Pons (tissue), 1 donor: ENCODE data around the gene CTSE.

Experiments
- DNase-seq: peaks from one replicate; pipeline ENCODE4 v3.0.0-alpha.2; 2016; ENCODE audit warnings: low spot score

Gene CTSE

GRCh38 chr1:205991237-205991636 lies 32.5 kb downstream of the CTSE start:
- DNase-seq: no peak

DNA sequence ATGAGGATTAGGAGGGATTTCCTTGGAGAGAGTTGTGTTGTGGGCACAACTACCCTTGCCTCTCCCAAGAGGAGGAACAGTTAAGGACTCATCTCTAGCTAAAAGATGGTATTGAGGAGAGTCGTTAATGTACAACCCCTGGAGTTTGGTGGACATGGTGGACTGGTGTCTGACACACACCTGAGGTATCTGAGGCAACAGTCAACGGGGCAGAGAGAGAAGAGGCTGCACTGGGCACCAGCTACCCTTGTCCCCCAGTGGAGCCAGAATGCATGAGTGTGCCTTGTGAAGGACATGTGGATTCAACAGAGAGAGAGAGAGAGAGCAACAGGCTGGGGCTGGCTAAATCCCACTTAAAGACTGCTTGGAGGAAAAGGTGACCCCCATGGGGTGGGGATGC lies 33.5 kb downstream of the CTSE start:
- no peak for DNase-seq

DNA sequence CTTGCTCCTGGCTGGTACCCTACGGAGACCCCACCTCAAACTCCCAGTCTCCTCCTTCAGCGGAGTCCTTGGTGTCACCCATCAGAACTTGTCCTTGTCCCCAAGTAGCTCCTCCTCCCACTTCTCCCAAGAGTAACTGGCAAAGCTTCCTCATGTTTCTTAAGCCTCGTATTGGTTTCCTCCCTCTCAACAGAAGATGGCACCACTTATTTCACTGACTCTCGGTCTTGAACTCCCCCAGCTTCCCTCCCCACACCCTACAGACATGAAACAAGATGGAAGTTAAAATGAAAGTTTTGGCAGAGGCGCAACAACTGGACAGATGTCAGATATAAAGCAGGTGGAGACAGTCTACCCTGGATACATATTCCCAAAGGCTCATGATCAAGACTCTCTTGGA lies 33.9 kb downstream of the CTSE start:
- DNase-seq: no peak

- DNase-seq: no peak
These were observed 35.1 kb downstream of the CTSE start for GRCh38 chr1:205988585-205988995.

DNA sequence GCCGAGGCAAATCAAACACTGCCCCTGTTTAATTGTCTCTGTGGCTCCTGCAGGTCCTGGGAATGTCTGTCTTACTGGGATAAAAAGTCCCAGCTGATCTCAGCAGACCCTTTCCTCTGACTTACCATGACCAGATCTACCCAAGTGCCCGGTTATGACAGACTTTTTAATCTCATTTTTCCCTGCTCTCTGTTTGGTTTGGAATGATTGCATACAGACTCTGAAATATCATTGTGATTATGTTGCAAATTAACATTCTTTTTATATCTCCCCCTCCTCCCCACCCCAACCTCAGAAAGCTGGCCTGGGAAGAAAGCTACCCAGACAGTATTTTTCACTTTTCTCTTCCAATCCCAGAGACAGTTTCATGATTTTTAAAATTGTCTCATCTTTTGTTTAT lies 36.8 kb downstream of the CTSE start:
- no peak for DNase-seq

GRCh38 chr1:205986292-205986691 lies 37.4 kb downstream of the CTSE start:
- no peak for DNase-seq

DNA sequence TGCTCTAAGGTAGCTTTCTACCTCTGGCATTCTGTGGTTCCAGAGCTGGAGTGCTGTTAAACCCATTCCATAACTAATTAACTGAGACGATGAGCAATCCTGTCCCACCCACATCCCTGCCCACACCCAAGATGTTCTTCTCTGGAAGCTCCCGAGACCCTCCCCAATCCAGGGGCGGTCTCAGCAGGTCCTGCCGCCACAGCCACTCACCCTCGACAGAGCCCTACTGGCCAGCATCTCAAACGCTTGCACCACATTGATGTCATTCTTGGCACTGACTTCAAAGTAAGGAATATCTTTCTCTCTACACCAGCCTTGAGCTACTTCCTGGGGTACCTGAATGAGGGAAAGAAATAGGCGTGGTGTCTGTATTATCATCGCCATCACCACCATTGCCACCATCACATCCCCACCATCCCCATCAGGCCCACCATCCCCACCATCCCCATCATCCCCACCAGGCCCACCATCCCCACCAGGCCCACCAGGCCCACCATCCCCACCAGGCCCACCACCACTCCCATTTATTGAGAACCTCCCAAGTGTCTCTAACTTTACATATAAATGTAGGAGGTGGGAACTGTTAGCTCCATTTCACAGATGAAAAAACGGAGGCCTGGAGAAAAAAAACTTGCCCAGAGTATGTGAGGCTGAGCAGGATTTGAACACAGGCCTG lies 38.2 kb downstream of the CTSE start:
- DNase-seq: no peak

DNA sequence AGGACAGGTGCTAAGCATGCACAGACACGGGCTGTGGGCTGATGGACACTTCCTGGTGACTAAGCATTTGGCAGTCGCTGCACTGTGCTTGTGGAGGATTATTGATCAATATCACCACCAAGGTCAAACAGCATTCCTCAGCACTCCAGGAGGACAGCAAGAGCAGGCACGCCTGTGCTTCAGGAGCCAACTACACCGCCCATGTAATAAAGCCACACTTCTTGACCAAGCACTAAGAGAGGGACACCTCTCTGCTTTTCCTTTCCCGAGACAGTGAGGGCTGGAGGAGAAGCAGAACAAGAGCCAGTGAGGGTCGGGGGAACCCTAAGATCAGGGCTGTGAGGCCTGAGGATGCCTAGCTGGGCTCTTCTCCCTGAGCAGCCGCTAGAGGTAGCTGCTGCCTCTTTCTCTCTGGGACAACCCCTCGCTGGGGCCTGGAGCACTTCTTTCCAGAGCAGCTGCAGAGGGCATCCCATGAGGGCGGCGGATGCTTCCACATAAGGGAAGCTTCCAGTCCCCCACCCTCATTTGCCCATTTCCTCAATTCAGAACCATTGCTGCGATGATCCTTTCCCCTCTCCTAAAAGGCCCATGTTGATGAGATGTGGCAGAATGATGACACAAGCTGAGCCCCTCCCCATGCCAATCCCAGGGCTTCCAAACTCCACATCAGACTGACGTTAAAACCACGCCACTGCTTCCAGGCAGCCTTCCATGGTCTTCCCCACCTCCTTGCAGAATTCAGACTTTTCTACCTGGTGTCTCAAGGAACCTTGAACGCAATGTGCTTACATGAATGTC lies 39.6 kb downstream of the CTSE start:
- peak; percentile 88 for DNase-seq

- DNase-seq: no peak
These were observed 42.4 kb downstream of the CTSE start for GRCh38 chr1:205981257-205981656.

DNA sequence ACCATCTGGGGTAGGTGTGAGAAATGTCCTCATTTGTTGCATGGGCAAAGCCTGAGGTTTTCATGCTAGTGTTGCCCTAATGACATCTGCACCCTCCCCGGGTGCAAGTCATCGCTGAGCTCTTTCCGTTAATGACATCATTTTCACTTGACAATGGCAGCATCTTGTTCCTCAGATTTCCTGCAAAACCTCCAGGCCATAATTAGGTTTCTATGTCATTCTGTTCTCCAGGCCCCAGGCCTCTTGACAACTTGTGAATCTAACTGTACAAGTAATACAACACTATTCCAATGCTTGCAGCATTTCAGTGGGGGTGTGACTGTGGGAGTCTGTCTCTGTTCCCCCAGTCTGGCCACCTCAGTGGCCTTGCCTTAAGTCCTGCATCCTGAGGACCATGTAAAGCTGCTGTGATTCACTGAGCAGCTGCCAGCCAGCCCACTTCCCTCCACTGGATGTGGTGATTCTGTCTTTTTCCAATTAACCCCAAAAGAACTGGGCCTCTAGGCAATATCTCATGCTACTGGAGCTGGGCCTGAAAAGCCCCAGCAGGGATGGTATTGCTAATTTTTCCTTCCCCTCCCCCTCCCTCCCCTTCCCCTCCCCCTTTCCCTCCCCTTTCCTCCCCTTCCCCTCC lies 43.3 kb downstream of the CTSE start:
- no peak for DNase-seq

GRCh38 chr1:205979301-205979700 lies 44.4 kb downstream of the CTSE start:
- no peak for DNase-seq

GRCh38 chr1:205978676-205979075 lies 45.0 kb downstream of the CTSE start:
- DNase-seq: no peak

DNA sequence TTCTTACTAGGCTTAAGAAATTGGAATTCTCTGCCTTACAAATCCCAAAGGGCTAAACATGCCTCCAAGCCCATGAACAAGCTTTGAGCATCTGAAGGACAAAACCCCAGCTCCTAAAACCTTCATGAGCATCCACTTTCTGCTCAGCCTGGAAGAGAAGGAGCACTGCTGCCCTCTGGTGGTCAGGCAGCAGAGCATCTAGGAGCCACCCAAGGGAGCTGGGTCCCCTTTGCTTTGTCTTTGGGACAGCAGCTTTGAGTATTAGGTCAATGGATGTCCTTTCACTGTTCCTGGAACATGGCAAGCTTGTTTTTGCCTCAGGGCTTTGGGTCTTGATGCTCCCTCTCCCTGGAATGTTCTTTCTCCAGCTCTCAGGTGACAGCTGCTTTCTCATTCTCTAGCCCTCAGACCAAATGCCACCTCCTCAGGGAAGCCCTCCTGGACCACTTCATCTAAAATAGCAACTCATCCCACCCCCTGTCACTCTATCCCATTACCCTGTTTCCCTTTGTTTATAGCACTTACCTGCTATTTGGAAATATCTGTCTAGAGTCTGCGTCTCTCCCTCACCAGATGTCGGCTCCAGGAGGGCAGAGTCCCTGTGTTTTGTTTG lies 46.2 kb downstream of the CTSE start:
- DNase-seq: peak; percentile 92

DNA sequence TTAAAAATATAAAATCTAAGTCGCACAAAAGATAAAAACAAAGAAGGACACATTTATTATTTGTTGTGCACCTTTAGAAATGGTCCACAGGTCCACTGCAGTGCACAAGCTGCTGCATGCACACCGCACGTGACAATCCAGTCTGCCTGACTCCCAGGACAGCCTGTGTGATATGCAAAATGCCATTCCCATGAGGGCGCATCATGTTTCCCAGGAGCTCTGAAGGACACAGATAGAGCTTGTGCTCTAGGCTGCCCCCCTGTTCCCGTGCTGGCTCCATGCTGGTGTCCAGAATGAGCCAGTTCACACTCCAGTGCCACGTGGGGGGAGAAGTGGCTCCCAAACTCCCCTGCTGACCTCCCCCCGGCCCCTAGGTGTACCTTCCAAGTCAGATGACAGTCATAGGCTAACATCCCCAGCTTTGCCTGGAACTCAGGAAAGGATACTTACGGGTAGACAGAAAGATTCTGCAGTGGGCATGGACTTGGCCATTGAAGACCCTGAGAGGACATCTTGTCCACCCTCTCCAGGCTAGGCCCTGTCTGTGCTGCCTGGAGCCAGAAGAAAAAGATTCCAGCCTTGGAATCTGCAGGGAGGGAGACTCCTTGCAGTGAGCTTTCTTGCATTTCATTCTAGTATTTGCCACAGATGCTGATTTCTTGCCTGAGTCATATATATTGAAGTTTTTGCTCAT lies 46.8 kb downstream of the CTSE start:
- DNase-seq: peak; percentile 77

DNA sequence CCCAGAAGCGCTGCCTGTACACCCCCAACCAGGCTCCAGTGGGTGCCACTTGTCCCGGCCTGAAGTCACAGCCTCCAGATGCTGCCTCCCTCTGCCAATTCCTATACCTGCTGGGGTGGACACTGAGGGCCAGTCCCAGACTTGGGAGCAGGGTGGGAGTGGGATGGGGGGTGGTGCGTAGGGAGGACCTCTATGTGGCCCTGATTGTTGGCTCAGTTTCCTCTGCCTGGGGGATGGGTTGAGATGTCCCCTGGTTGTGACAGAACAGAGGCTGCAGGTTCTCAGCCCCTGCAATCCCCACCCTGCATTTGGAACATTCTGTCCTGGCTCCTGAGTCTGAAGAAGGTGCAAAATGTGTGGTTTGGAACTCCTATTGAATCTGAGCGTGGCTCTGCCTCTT lies 47.7 kb downstream of the CTSE start:
- no peak for DNase-seq

- DNase-seq: no peak
These were observed 48.2 kb downstream of the CTSE start for GRCh38 chr1:205975387-205975998.

GRCh38 chr1:205974712-205975111 lies 49.0 kb downstream of the CTSE start:
- no peak for DNase-seq

DNA sequence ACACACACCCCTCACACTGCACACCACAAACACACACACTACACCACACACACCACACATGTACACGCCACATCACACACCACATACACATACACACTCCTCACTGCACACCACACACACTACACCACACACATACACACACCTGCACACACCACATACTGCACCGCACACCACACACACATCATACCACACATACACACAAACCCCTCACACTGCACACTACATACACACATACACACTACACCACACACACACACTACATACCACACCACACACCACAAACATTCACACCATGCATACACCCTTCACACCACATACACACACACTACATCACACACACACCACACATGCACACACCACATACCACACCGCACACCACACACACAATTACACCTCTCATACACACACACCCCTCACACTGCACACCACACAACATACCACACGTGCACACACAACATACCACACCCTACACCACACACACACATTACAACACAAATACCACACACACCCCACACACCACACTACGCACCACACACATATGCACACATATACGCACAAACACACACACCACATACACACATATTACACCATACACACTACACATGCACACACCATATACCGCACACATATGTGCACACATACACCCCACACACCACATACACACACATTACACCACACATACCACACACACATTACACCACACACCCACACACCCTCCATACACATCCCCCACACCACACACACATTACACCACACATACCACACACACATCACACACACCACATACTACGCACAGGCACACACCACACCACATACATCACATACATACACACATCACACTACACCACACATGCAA lies 50.1 kb downstream of the CTSE start:
- no peak for DNase-seq

- DNase-seq: no peak
These were observed 51.1 kb downstream of the CTSE start for GRCh38 chr1:205972491-205973168.

DNA sequence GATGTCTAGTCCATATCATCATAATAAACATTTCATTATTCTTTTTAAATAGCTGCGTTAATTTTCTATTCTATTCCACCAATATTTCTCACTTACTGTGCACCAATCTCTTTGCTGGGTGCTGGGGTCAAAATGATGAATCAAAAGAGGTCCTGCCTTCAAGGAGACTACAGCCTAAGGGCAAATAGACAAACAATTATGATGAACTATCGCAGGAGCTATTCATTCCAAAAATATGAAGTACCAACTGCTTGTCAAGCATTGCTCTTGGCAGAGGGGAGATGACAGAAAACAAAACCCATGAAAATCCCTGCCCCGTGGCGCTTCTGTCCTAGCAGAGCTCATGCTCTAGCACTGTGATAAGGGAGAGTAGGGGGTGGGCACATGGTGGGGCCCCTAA lies 51.6 kb downstream of the CTSE start:
- DNase-seq: no peak
